ENCODE results near the gene HTR1B.

Gene HTR1B

DNA sequence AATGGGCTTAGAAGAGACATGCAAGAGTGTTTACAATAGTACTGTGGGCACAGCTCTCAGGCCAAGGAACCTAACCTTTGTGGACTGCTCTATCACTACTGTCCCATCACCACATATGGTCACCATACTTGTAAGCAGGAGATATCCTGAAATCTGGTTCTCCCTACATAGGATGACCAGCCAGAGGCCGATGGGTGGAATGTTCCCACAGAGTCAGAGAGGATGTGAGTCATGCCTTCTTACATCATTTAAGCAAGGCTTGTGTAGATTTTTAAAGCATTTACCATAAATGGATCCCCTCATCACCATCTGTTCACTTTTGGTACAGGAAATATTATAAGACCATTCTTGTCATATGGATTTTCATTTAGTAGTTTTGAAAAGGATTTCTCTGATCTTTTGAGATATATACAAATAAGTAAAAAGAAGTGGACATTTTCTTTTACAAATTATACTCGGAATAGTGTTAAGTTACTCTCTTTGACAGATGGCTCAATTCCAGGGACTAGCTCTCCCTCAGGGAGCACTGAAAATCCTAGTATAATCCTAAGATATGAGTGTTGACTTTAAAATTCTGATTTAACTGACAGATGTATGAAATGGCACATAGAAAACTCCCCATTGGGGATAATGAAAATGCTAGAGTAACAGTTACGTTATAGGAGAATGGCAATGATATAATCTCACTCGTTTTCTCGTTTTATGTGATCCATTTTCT, 6.6 kb downstream of the HTR1B start:
- DNase-seq (ENCODE audit: low read depth in 2 of 2) = no peak

DNA sequence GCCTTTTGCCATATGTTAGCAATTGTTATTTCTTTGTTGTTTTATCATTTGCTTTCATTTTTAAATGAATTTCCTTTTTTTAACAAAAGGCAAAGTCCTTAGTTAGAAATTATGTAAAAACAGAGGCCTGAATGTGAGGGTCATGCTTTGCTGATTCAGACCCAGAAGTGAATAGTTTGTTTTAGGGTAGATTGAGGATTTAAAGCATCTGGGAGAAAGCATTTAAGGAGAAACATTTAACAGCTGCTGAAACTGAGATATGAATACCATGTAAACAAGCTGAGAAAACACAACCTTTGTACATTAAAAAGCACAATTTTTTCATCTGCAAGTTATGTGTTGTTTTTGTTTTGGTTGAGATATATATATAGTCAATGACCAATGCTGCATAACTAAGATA, 8.0 kb downstream of the HTR1B start:
- DNase-seq (ENCODE audit: low read depth in 2 of 2) = no peak

DNA sequence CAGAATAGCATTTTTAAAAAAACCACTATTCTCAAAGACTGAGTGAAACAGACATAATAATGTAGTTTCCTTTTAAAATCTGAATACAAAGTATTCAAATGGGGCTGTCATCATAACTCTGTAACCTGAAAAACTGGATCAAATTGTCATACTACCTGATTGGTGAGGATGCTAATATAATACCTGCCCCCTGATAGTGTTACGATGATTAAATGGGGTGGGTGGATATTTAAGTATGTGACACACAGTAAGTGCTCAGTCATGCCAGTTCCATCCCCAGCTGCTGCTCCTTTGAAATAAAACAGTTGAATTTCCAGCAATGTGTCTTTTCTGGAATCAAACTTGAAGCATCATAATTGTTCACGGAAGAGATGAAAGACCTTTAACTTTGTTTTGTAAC, 8.9 kb downstream of the HTR1B start:
- no peak for DNase-seq (ENCODE audit: low read depth in 2 of 2)

DNA sequence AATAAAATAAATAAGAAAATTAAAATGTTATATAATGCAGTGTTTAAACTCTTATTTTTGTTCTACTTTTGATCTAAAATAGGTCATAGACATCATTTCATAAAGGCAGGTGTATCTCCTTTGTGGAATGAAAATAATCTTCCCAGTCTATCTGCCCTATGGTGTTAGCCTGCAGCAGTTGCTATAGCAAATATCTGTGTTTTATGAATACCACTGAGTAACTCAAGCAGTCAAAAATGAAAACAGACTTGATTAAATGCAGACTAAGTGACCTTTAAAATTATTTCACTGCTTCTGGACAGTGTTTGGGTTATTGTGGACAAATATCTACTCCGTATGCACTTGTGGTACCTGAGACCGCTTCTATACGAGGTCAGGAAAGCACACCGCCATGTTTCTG, 11.8 kb downstream of the HTR1B start:
- DNase-seq (ENCODE audit: low read depth in 2 of 2) = no peak

DNA sequence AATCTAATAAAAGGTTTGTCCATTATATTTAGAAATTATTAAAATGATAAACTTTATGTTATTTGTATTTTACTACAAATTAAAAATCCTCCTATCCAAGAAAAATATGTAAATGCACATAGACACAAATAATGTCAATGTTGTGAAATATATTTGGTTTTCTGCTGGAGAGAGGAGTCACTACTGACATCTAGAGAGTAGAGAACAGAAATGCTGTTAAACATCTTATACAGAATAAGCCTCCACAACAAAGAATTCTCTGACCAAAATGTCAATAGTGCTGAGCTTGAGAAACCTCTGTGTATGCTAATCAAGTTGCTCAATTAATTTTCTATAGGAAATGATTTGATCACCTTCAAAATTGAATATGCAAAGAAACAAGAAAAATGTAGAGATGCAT, 12.4 kb downstream of the HTR1B start:
- no peak for DNase-seq (ENCODE audit: low read depth in 2 of 2)

DNA sequence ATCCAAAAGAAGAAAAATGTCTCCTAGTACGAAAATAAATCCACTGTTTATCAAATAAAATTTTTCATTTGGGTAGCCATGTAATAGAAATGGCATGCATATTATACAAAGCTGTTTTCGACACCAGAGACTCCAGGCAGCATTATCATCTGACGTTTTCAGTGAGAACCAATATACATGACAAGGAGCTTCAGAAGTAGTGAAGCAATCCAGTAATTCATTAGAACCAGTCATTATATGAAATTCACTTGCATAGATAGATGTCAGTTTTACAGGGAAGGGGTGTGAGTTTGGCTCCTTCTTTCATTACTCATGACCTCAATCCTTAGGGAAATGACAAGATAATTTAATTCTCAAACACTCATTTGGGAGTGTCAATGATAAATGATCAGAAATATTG, 14.7 kb downstream of the HTR1B start:
- no peak for DNase-seq (ENCODE audit: low read depth in 2 of 2)

DNA sequence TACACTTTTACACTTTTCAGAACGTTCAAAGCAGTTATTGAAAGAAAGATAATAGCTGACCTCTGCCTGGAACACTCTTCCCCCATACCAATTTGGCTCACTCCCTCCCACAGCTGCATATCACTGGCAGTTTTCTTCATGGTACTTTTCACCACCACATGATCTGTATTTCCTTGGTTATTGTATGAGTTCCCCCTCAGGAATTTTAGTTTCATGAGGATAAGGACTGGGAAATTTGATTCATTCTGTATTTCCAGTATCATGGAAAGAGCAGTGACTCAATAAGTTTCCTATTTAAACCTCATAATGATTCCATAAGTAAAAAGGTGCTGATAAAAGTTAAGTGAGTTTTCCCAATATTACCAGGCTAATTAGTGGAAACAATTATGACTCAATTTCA, 16.0 kb downstream of the HTR1B start:
- DNase-seq (ENCODE audit: low read depth in 2 of 2) = no peak

DNA sequence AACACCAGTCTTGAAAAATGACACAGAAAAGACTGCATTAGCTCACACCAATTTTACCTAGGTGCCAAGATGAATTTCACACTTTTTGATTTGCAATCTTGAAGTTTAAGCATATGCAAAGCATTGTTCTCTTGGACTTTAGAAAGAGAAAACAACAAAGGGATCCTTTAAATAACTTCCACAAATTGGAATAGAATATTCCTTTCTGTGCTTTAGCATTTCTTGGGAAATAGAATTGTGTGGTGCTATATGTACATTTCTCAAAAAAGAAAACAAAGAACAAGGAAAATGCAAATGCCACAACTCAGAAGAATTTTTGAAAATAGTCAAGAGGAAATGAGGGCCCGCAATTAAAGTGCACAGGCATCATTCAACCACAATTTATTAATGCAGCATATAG, 17.0 kb downstream of the HTR1B start:
- DNase-seq (ENCODE audit: low read depth in 2 of 2) = no peak

DNA sequence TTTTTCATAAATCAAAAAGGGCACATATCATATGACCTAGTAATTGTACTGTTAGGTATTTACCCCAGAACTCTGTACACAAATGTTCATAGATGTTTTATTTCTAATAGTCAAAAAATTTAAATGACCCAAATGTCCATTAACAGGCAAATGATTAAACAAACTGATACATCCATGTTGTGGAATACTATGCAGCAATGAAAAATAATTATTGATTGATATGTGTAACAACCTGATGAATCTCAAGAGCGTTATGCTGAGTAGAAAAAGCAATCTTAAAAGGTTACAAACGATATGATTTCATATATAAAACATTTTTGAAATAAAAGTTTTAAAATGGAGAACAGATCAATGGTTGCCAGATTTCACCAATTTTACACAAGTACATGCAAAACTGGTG, 18.1 kb downstream of the HTR1B start:
- no peak for DNase-seq (ENCODE audit: low read depth in 2 of 2)

DNA sequence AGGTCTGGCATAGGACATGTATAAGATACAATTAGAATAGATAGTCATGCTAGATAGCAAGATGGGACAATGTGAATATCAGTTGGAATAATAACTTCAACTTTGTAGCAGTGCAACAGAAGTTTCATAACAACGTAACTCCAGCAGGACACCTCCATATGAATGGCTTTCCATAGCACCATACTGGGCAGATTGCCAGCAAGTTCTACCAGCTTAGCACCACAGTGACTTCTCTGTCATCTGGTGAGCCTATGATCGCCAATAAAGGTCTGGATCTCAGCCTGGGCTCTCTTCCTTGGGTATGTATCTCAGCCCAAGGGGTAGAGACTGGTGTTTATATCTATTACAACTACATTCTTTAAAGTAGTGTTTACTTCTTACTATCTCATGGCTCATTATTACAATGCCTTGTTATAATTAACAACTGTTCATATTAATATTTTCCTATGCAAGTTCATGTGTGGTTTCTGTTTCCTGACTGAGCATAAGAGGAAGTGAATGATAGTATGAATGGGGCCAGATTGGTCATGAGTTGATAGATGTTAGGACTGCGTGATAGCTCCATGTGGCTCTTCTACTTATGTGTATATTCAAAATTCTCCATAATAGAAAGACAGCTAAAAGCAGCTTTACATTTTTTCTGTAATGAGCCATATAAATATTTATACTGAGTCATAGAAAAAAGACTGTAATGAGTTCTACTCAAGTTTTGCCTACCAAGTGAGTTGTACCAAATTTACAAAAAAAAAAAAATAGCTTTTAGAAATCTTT, 22.9 kb downstream of the HTR1B start:
- DNase-seq (ENCODE audit: low read depth in 2 of 2) = no peak

DNA sequence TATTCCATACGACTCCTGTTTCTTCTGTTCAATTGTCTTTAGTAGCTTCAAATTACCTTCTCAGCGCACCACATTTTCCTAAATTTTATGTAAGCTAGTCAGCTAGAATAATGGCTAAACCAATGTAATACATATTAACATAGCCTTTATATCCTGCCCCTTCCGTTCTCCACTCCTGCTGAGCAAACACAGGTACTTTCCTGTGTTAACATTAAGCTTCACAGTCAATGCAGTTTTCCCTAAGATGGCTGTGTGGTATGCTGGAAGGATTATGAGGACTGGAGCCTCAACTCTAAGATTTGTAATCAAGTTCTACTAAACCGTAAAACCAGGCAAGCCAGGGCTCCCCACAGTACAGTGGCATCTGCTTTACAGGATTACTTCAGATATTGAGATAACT, 29.4 kb downstream of the HTR1B start:
- DNase-seq (ENCODE audit: low read depth in 2 of 2) = no peak

DNA sequence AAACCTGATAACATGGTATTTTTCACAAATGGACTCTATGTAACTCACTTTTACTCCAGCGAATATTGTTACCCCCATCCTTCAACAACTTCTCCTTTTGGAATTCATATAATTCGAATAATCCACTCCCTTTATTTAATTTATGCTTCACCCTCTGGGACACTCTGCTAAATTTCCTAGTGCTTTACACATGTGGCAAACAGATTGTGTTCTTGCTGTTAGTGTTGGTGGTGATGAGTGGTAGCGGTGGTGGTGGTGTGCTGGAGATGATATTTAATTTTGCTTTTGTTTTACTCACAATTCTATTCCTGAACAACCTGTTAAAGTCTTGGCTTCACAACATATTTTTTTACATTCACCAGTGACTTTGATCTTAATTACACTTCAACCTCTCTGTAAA, 32.8 kb downstream of the HTR1B start:
- no peak for DNase-seq (ENCODE audit: low read depth in 2 of 2)

DNA sequence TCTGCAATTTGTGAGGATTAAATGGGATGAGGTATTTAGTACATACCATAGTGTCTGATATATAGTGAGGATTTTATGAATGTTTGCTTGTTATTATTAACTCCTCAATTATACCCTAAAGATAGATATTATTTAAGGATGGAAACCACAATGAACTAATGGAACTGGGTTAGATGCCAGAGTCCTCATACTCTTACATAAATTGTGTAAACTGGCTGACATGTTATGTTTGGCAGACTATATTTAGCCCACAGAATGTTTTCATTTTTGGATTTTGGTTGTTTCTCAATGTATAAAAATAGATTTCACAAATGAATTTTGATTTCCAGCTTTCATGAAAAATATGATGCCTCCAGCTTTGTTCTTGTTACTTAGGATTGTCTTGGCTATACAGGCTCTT, 37.6 kb downstream of the HTR1B start:
- no peak for DNase-seq (ENCODE audit: low read depth in 2 of 2)

DNA sequence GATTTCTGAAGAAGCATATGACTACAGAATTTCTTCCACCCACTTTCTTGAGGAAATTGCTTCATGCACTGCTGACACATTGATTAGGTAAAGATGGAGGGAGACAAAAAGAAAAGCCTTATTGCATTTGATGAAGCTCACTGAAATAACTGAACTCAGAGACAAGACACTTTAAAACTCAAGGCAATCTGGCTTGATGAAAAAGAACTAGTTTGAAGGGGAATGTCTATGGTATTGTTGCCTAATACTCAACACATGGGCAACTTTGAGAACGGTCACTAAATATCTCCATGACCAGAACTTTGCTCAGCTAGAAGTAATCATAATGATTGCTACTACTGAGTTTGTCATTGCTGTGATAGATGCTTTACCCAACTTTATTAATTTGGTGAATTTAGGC, 38.1 kb downstream of the HTR1B start:
- DNase-seq (ENCODE audit: low read depth in 2 of 2) = no peak

DNA sequence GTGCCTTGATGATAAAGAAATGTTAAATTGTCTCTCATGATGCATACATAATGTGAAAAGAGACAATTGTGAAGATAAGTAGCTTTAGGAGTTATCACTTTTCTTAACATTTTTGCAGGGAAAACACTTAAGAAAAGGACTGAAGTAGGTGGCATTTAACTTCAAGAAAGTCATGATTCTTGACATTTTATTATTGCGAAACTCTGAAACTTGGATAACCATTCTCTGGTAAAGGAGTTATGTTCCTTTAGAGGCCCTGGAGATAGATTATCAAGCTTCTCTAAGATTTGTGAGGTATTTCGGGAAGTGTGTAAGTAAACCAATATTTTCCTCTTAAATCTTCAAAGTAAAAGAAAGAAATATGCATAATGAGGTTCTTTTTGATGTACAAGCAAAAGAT, 38.5 kb downstream of the HTR1B start:
- DNase-seq (ENCODE audit: low read depth in 2 of 2) = no peak

DNA sequence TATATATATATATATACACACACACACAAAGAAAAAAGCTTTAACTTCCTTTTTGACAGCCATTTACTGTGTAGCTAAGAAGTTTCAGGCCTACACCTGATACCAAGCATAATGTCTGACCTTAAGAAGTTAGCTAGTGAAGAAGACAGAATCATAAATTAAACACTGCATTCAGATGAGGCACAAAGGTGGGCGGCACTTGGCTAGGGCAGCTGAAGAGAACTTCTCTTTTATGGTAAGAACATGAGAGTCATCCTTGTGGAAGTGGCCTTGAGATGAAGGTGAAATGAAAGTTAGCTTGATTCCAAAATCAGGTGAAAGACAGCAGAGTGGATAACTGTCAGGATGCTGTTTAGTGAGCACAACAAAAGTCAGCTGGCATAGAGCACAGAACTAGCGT, 46.5 kb downstream of the HTR1B start:
- no peak for DNase-seq (ENCODE audit: low read depth in 2 of 2)

DNA sequence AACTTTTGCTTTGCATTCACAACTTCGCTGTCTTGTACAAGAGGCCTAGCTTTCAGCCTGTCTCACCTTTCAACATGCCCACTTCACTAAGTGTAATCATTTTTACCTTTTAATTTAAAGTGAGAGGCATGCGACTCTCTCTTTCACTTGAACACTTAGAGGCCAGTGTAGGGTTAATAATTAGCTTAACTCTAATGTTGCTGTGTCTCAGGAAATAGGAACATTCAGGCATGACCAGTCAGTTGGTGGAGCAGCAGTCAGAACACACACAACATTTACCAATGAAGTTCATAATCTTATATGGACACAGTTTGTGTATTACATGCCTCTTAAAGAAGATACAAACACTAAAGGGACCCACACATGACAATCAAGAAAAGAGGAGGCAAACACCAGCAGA, 47.6 kb downstream of the HTR1B start:
- no peak for DNase-seq (ENCODE audit: low read depth in 2 of 2)

Measured in stimulated activated CD8-positive, alpha-beta memory T cell treated with anti-CD3 and anti-CD28 coated beads, Interleukin-2, amount 100 ng/mL, for 48 hours (primary cell).